Activated CD8-positive, alpha-beta memory T cell treated with anti-CD3 and anti-CD28 coated beads, Interleukin-2, amount 50 U/mL, for 1 hour (primary cell): ENCODE results near the gene ERVK3-1.
"Not testable (repeated sequence)": the region's sequence is repeated elsewhere in the genome, so short reads cannot be mapped to it uniquely, and the experiment has no call there.

ENCODE experiments used
- DNase-seq: peaks from one replicate; pipeline ENCODE4 v3.0.0-alpha.2; 2020; ENCODE audit errors: extremely low read depth

ERVK3-1 gene

GRCh38 chr19:58304748-58305064, 471 bp upstream of the ERVK3-1 start:
- DNase-seq = no peak

DNA sequence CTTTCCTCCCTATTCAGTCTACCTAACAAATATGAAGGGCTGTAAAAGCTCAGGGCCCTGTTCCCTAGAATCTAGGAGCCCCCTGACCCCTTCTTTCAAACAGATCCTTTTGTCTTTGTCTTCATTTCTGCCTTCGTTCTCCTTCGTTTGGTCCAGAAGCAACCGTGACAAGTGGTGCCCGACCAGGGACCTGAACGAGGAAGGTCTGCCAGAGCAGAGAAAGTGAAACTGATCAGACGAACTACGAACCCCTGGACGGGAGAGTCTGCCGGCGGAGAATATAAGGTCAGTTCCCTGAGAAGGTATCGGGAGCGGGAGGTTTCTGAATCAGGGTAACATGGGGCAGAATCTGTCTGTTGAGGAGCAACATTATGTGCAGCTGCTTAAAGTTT, 751 bp downstream of the ERVK3-1 start:
- no peak for DNase-seq

DNA sequence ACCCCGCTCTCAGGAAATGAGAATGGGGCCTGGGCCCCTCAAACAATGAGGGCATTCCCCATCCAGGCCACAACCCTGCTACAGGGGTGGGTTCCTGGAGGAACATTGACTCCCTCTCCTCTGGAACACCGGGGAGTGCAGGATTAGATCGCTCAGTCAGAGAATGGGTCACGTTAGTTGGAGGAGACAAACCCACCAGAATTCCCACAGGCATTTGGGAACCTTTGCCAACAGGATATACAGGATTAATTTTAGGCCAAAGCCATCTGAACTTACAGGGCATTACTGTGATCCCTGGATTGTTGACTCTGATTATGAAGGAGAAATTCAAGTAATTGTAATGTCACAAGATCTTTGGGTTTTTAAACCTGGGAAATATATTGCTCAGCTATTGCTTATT, 2.6 kb downstream of the ERVK3-1 start:
- DNase-seq = no peak

- DNase-seq = not testable (repeated sequence)
These were observed 5.5 kb downstream of the ERVK3-1 start for GRCh38 chr19:58310685-58311084.

DNA sequence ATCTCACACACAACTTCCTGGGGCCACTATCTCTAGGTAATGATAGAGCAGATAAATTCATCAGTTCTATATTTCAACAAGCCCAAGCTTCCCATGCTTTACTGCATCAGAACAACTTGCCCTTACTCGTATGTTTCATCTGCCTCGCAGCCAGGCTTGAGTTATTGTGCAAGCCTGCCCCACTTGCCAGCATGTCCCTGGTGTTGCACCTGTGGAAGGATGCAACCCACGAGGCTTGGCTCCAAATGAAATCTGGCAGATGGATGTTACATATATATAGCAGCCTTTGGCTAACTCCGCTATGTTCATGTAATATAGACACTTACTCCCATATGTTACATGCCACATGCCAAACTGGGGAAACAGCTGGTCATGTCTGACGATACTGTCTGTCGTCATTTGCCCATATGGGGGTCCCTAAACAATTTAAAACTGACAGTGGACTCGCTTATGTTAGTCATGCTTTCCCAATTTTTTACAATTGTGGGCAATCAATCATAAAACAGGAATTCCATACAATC, 6.2 kb downstream of the ERVK3-1 start:
- DNase-seq = no peak

DNA sequence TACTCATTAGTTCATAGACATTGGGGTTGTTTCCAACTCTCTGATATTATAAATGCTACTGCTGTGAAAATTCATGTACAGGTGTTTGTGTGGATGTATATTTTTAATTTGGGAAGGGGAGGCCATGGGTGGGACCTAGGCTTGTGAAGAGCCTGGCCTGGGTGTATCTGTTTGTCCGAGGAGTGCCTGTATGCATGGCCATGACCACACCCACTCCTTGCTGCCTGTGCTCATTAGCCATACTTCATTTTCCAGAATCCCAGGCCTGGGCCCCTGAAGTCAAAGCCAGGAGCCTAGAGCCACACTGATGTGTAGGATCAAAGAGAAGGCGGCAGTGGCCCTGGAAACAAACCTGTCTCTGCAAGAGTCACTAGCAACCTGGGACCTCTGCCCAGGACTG, 10.4 kb downstream of the ERVK3-1 start:
- no peak for DNase-seq

DNA sequence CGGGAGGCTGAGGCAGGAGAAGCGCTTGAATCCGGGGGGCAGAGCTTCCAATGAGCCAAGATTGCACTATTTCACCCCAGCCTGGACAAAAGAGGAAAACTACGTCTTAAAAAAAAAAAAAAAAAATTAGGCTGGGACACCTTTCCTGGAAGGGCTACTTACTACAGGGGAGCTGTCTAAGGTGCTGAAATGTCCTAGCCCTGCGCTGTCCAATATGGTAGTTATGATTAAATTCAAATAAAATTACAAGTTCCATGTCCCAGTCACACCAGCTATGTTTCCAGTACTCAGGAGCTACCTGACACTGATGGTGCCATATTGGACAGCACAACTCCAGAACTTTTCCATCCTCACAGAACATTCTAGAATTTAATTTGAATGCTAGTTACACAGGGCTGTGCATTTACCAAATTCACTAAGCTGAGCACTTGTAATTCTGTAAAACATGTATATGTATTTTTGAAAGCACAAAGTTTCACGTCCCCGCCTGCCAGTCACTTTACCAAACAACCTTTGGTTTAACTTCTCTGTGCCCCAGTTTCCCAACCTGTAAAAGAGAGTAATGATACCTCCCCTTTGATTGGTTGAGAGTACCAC, 12.4 kb downstream of the ERVK3-1 start:
- no peak for DNase-seq

DNA sequence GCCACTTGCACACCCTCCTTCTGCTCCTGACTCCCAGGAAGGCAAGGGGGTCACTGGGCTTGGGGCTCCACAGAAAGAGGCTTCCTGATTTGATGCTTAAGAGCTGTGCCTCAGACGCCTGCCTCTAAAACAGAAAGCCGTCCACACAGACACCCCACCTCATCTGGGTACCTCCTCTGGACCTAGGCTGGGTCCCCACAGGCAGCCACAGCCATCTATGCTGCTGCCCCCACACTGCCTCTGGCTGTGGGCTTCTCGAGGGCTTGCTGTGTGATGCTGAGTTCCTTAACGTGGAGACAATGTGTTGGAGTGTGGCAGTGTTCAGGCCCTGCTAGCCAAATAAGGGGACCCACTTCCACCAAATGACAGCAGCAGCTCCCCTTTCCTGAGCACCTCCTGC, 13.1 kb downstream of the ERVK3-1 start:
- DNase-seq = no peak

- DNase-seq = no peak
These were observed 14.1 kb downstream of the ERVK3-1 start for GRCh38 chr19:58319241-58319640.

DNA sequence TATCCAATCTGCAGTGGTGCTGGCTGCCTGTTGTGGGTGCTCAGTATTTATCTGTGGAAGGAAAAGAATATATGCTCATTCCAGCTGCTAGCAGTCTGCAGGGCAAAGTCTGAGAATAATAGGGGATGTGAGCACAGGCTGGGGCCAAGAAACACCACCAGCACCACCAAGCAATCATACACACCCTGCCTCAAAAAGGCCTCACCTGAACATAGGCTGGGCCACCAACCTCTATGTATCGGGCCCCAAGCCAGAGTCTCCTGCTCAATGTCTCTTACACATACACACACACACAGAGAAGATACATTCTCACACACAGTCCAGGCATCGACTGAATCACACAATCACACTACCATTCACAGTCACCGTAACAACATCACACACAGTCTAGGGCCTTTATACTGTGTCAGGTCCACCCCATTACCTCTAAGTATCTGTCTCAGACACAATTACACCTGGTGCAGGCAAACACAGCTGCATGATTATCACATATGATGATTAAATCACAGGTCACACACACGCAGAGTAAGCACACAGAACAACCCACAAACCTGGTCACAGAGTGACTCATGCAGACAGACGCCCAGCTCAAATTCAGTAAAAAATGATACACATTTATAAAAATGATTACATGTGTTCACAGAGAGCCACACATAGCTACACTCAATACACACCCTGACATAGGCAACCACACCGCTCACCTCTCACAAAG, 20.3 kb downstream of the ERVK3-1 start:
- no peak for DNase-seq

GRCh38 chr19:58326501-58326913, 21.3 kb downstream of the ERVK3-1 start:
- no peak for DNase-seq

GRCh38 chr19:58326914-58327726, 21.9 kb downstream of the ERVK3-1 start, which contains the start of gene ZSCAN22:
TSS of gene ZSCAN22 (plus strand) at chr19:58326994. CDS start at chr19:58334803, 7,809 bp downstream.
- DNase-seq = peak; percentile 74

DNA sequence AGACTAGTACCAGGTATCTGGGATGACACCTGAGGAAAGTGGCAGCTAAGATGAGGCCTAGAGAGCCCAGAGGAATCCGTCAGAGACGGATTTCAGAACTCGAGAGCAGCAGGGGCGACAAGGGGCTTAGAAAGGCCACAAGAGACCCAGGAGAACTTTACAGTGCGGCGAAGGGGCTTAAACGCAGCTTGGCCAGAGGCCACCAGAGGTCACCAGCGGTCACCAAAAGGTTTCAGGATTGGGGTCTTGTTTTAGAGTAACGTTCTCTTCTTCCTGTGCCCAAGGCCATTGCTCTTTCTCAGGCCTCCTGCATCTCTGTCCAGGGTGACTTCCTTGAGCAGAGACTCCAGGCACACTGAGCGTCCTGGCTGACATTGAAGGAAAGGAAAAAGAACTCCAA, 23.8 kb downstream of the ERVK3-1 start:
- no peak for DNase-seq

GRCh38 chr19:58330458-58330857, 25.3 kb downstream of the ERVK3-1 start:
- no peak for DNase-seq

DNA sequence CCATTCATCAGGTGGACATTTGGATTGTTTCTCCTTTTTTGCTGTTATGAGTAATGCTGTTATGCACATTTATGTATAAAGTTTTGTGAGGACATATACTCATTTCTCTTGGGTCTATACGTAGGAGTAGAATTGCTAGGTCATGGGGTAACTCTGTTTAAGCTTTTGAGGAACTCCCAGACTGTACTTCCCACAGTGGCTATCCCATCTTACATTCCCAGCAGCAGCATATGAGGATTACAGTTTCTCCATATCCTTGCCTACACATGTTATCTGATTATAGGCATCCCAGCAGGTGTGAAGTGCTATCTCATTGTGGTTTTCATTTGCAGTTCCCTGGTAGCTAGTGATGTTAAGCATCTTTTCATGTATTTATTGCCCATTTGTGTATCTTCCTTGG, 27.5 kb downstream of the ERVK3-1 start:
- no peak for DNase-seq

DNA sequence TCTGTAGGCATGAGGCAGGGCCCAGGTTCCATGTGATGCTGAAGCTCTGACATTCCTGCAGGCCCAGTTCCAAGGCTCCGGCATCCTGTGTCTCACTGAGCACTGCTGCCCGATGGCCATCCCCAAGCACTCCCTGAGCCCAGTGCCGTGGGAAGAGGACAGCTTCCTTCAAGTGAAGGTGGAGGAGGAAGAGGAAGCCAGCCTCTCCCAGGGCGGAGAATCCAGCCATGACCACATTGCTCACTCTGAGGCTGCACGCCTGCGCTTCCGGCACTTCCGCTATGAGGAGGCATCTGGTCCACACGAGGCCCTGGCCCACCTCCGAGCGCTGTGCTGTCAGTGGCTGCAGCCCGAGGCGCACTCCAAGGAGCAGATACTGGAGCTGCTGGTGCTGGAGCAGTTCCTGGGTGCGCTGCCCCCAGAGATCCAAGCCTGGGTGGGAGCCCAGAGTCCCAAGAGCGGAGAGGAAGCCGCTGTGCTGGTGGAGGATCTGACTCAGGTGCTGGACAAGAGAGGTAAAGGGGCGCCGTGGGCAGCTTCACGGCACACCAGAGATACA, 29.6 kb downstream of the ERVK3-1 start:
- DNase-seq = no peak

DNA sequence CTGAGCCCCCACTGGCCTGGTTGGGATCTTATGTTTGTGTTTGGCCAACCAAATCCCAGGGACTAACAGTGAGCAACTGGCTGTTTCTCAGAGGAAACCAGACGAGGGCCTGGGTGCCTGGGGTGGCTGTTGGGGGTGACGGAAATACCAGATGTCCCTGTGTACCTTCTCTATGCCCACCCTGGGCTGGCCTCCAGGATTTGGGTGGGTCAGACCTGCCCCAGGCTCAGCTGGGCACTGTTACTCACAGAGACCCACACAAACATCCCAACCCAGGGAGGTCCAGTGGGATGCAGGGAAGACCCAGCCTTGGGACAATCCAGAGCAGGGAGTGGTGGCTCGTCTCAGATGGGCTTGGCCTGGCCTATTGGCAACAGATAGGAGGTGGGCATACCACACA, 30.5 kb downstream of the ERVK3-1 start:
- DNase-seq = no peak

GRCh38 chr19:58336216-58336615, 31.0 kb downstream of the ERVK3-1 start:
- no peak for DNase-seq

- DNase-seq = no peak
These were observed 31.6 kb downstream of the ERVK3-1 start for GRCh38 chr19:58336820-58337219.

GRCh38 chr19:58338336-58338735, 33.2 kb downstream of the ERVK3-1 start:
- DNase-seq = no peak

DNA sequence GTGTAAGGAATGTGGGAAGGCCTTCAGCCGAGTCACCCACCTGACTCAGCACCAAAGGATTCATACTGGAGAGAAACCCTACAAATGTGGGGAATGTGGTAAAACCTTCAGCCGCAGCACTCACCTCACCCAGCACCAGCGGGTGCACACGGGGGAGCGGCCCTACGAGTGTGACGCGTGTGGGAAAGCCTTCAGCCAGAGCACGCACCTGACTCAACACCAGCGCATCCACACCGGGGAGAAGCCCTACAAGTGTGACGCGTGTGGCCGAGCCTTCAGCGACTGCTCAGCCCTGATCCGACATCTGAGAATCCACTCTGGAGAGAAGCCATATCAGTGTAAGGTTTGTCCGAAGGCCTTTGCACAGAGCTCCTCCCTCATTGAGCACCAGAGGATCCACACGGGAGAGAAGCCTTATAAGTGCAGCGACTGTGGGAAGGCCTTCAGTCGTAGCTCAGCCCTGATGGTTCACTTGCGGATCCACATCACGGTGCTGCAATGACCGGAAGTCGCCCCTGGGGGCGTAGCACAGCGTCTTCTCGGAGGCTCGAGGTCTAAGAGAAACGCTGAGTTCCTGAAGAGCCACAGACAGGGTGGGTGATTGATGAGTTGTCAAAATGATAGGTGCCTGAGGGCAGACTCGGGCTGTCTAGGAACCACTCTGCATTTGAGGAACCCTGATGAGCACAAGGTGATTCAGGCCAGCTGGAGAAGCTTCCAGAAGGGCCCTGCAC, 33.8 kb downstream of the ERVK3-1 start:
- no peak for DNase-seq

GRCh38 chr19:58345558-58345957, 40.4 kb downstream of the ERVK3-1 start:
- no peak for DNase-seq
